HEK293T (cell line): ENCODE data around the gene MAN1C1.

ENCODE experiments used
- ARNT ChIP-seq: fragments of 450-650 bp; IDR thresholded peaks from 2 replicates; pipeline ENCODE4 v1.6.1; 2017; ENCODE audit warnings: mild to moderate bottlenecking
- FOXK2 ChIP-seq: fragments of 450-650 bp; IDR thresholded peaks from 2 replicates; pipeline ENCODE4 v1.6.1; 2016; ENCODE audit warnings: mild to moderate bottlenecking
- FOXM1 ChIP-seq: fragments of 450-650 bp; IDR thresholded peaks from 2 replicates; pipeline ENCODE4 v1.6.1; 2017; ENCODE audit warnings: mild to moderate bottlenecking, borderline replicate concordance
- L3MBTL2 ChIP-seq: fragments of 450-650 bp; conservative IDR thresholded peaks from 2 replicates; pipeline ENCODE4 v1.6.1; 2016; ENCODE audit warnings: mild to moderate bottlenecking
- LEF1 ChIP-seq: fragments of 450-650 bp; IDR thresholded peaks from 2 replicates; pipeline ENCODE4 v1.6.1; 2017; ENCODE audit warnings: mild to moderate bottlenecking, borderline replicate concordance
- NFRKB ChIP-seq: fragments of 450-650 bp; IDR thresholded peaks from 2 replicates; pipeline ENCODE4 v1.6.1; 2016; ENCODE audit warnings: mild to moderate bottlenecking, moderate library complexity
- SP1 ChIP-seq: fragments of 450-650 bp; IDR thresholded peaks from 2 replicates; pipeline ENCODE4 v1.6.1; 2017
- SUZ12 ChIP-seq: fragments of 450-650 bp; IDR thresholded peaks from 2 replicates; pipeline ENCODE4 v1.6.1; 2016; ENCODE audit warnings: mild to moderate bottlenecking

DNA sequence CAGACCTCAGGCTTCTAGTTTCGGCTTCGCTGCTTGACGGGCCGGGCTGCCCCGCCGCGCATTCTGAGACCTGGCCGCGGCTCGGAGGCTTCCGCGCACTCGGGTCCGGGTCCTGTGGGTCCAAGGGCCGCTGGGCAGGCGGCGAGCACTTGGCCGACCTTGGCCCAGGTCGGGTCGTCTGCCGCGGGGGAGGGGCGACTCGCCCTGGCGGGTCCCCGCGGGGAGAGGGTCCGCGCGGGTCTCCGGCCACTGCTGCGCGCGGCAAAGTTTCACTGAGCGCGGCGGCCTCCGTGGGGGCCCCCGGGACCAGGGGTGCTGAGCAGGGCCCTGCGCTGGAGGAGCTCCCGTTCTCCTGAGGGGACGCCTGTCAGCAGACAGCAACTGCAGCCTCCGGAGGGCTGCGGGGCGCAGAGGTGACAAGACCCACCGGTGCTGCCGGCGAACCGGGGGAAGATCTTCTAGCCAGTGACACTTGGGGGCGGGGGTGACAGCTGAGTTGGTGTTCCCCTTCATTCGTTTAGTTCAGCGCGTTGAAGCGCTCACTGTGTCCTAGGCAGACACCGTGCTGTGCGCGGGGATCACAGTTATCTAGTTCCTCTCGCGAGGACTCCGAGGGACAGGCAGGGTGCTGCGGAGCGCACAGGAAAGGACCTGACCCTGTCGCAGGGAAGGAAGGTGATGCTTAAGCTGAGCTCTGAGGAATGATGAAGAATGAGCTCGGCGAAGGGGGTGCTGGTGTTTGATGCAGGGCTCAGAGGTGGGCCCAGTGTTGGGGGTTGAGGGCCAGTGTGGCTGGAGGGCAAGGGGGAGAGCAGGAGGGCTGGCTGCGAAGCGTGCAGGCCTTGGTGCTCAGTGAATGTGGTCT, 203.9 kb downstream of the MAN1C1 start:
- TF ChIP-seq NFRKB (no peak), ARNT (no peak), LEF1 (no peak), SP1 (no peak), FOXK2 (no peak), FOXM1 (no peak), SUZ12 (no peak), L3MBTL2 (peak; percentile 37)
